Kasumi-1 (cell line): ENCODE data around the gene WDR33.

Source experiments
- DNase-seq, 2 experiments: peaks; one replicate each; lab custom pipeline; 2025; lab: John Stamatoyannopoulos, UW

The WDR33 gene

GRCh38 chr2:127719301-127720218 lies 91.4 kb downstream of the WDR33 start:
- DNase-seq: no peak

DNA sequence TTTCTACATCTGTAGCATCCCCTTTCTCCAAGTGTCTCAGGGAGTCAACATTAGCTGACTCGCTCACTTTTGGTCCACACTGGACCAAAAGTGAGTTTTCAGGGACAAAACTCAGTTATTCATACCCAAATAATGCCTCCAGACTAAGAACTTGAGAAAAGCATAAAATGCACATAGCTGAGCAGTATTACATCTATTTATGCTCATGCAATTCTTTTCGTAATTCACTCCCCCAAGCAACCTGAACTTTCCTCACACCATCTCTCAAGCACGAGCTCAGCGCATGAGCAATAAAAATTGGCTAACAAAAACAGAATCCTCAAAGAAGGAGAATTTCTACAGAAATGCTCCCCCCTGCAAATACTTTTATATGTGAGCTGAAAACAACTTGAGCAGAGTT lies 92.7 kb downstream of the WDR33 start:
- DNase-seq: no peak

DNA sequence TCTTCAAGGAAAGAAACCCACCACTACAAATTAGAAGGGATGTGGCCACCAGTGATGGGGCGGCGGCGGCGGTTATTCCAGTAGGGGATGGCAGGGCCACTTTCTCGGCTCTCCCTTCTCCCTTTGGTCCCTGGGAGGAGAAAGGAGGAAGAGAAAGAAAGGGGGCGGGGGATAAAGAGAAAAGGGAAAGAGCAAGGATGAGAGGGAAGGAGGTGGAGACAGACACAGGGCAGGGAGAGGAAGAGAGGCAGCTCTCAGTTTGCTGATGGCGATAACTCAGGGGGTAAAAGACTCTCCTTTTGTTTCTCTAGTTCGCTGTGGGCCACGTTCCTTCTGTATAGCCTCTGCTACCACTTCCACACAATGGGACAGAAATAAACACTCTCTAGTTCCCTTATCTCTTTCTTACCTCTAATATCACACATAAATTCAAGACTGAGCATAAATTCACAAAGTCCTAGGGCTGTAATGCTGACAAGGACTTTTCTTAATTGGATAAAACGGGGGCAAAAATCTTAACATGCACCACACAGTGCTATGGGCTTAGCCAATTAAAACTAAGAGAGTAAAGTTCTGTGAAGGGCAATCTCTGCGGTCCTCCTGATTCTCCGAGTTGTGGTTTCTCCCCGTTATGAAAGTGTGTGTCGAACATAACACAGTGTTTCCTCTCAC lies 95.1 kb downstream of the WDR33 start:
- DNase-seq: no peak

- no peak for DNase-seq
These were observed 97.4 kb downstream of the WDR33 start for GRCh38 chr2:127713562-127713961.

DNA sequence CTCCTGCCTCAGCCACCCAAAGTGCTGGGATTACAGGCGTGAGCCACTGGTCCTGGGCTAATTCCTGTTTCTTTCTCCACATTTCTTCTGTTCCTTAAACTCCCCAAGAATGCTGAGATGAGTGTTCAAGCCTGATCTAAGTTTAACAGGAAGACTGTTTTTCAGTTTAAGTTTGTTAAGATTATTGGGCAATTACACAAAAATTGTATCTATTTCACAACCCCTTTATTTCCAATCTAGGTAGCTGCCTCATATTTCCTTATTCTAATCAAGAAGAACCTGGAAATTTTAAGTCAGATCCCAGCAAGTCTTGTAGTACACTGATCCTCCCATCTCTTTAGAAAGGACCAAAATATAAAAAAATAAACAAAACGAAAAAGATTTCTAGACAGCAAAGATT lies 98.0 kb downstream of the WDR33 start:
- DNase-seq: no peak

DNA sequence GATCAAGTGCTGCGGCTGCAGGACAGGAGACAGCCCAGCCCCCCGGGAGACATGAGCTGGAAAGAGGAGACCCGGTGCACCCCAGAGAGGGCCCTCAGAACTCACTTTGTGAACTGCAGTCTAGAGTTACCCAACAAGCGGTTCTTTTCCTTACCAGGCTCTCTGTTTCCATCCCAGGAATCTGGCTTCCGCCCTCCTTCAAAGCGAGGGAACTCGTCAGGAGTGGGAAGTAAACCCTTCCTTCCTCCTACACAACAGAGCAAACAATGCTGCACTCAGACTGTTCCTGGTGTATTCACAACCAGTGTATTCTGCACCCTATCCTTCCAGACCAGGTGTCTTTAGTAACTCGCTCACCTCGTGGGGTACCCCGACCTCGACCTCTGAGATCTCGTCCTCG lies 101.6 kb downstream of the WDR33 start:
- no peak for DNase-seq

- no peak for DNase-seq
These were observed 102.9 kb downstream of the WDR33 start for GRCh38 chr2:127707890-127708648.

- no peak for DNase-seq
These were observed 104.6 kb downstream of the WDR33 start for GRCh38 chr2:127706215-127706990.

DNA sequence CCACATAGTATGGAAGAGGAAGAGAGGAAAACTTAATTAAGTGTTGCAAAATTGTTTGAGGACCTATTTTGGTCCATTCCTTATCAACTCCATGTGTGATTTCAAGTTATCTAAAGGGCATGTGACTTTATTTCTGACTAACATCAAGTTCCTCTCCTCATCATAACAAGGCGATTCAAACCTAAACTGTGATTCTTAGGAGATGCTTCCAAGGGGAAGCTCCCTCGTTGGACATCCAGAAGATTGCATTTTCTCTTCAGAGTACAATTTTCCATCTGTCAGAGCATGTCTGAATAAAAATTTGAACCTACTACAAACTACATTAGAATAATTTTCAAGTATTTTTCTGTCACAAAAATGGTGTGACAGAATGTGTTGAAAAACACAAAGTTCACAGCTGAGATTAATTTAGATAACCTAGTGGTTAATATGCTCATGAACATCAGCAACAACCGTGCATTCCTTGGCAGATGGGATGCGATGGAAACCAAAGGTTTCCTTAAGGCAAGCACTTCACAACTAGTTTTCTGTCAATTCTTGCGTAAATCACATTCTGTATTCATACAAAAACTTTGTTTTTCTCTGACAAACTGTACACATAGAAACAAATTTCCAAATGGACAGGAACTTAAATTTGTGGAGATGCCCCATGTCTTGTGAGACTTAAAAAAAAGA lies 105.4 kb downstream of the WDR33 start:
- no peak for DNase-seq

- no peak for DNase-seq
These were observed 106.2 kb downstream of the WDR33 start for GRCh38 chr2:127704641-127705390.

DNA sequence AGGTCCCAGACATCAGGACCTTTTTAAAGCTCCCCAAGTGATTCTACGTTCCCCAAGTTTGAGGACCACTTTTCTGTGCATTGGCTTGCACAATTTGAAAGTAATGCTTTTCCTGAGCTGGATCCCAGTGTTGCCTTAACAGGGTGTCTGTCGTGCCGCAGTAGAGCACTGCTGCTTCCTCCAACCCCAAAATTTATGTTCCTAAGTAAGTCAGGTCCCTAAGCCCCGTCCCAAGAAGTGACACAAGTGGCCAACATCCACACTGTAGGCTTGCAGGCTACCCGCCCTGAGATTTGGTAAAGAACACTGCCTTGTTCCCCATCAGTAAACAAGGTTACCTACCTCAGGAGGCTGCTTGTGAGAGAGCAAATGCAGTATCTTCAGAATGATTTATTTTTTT lies 107.7 kb downstream of the WDR33 start:
- no peak for DNase-seq

DNA sequence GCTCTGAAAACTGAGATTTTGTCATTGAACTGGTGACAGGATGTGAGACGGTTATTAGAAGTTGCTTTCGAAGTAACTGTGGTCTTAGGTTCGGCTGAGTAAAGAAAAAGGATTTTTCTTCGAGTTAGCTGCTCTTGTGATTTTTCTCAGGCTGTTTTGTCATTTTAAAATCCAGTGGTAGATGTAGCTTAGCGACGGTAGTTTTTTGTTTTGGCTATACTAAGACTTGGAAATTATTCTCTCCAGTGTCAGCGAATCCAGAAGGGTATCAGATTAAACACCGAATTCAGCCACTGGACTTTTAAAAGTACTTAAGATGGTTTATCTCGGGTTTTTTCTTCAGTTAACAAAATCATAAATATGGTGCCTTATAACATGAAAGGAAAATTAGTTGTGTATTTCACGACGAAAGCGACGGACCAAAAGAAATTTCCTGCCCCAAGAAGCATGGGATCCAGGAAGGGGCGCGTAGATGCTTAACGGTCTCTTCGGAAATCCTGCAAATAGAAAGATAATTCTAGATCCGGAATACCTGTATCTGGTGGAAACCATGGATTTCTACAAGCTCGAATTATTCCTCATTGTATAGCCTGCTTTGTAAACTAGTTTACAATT lies 108.5 kb downstream of the WDR33 start:
- no peak for DNase-seq

- peak; percentile 79 for DNase-seq
These were observed 109.1 kb downstream of the WDR33 start for GRCh38 chr2:127701651-127702394.

GRCh38 chr2:127701193-127701650 lies 109.7 kb downstream of the WDR33 start, which contains the start of gene SFT2D3:
Gene SFT2D3, plus strand, starts transcription at chr2:127701497. Its CDS starts 32 bp downstream, at chr2:127701529.
- DNase-seq: peak; percentile 89 to 91

- DNase-seq: peak in 1 of 2 experiments; percentile 7
These were observed 110.3 kb downstream of the WDR33 start for GRCh38 chr2:127700527-127701192.

DNA sequence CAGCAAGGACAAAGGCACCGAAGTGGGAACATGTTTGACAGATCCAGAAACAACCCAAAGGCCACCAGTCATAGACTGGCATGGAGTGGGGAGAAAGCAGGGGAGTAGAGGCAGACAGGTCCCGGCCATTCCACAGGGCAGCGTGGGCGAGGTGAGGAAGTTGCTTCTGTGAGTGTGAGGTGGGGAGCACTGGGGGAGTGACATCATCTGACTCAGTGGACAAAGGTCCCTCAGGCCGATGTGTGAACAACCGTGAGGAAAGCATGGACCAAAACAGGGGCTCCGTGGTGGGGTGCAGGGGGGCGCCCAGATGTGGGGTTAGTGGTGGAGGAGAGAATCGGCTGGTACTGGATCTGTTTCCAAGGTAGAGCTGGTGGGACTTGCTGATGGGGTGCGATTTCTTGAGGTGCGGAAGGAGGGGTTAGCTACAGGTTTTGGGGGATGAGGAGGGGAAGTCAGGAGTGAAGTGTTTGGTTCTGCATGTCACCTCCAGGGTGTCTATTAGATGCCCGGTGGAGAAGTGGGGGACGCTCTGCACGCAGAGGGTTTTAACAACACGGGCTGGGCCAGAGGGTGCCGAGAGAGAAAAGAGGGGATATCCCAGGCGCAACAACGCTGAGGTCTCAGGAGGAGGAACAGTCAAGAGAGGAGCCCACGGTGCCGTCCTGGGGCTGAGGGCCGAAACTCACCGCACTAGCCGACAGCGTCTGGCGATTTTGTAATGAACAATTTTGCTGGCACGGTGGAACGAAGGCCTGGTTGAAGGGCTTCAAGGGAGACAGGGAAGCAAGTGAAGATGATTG lies 112.2 kb downstream of the WDR33 start:
- DNase-seq: no peak

DNA sequence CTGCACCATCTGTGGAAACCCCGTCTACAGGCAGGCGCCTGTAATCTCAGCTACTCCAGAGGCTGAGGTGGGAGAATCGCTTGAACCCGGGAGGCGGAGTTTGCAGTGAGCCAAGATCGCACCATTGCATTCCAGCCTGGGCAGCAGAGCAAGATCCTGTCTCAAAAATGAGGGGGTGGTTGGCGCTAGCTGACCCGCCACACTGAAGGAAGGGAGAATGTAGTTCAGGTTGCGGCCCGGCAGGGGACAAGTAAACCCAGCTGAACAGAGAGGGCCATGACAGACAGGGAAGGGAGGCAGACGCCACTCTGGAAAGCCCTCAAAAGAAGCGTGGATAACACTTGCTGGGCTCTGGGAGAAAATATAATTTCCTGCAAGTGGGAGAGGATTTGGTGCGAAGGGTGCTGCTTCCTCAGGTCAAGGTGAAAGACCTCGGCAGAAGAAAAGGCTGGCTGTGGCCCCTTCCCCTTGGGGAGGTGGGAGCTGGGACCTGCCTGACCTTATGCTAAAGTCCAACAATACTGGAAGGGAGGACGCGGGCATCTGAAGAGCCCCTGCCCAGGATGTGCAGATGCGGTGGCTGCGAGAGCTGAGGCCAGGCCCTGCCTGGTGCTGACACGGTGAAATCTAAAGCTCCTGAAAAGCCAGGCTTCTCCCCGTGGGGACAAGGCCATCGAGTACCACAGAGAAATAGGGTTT lies 113.3 kb downstream of the WDR33 start:
- DNase-seq: no peak
